ENCODE data around the gene WDR36.

GRCh38 chr5:111107371-111107770, 15.2 kb downstream of the WDR36 start:
- TF ChIP-seq CTCF (IDR thresholded peaks at IDR 0.05; ENCODE audit: low read depth, low read length, poor library complexity, severe bottlenecking) = no peak
- TF ChIP-seq EZH2phosphoT487 (IDR thresholded peaks at IDR 0.05; ENCODE audit: borderline replicate concordance, low read length) = no peak
